ENCODE results near the gene KRT83. TPM values are rescaled to one million over a fixed set of nuclear protein-coding genes. Genes with fewer than 3 reads are reported as not detected.
A peak's percentile ranks its signal among the peaks of the same experiment; 100 is the strongest.
"Not testable (repeated sequence)": the region's sequence is repeated elsewhere in the genome, so short reads cannot be mapped to it uniquely, and the experiment has no call there.

Gene KRT83
- total and polyA plus RNA-seq, 2 of the 13 experiments (the other 11 are each of a cell fraction or from before 2014, with no cell fraction given), result not detected

DNA sequence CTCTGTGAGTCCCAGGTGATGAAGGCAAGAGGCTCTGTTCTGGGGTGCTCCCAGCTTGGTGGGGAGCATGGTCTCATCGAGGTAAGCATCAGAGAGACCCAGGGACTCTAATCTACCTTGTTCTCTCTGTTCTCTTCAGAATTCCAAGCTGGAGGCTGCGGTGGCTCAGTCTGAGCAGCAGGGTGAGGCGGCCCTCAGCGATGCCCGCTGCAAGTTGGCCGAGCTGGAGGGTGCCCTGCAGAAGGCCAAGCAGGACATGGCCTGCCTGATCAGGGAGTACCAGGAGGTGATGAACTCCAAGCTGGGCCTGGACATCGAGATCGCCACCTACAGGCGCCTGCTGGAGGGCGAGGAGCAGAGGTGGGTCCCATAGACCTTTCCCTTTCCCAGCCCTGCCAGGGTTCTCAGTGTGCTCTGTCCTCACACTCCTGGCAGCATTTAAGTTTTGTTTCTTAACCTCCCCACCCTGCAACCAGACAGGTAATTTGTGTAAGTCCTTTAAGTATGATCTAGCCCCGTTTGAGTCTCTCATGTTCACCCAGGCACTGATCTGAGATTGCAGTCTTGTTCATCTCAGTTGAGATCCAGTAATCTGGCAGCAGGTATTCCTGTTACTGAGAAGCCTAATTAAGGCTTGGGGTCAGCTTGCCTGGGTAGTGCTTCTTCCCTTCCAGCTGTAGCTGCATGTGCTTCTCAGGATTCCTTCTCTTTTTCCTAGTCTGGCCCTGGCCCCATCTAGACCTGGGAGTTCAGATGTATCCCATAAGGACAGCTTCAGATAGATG lies 15.1 kb downstream of the KRT83 start:
- POLR2A ChIA-PET, result no interaction called here
- peak; percentile 53 for ATAC-seq
- H3K4me2 ChIP-seq (ENCODE audit: low read depth, low read length), result no peak overlapping the region
- TF ChIP-seq, protein P1, sequence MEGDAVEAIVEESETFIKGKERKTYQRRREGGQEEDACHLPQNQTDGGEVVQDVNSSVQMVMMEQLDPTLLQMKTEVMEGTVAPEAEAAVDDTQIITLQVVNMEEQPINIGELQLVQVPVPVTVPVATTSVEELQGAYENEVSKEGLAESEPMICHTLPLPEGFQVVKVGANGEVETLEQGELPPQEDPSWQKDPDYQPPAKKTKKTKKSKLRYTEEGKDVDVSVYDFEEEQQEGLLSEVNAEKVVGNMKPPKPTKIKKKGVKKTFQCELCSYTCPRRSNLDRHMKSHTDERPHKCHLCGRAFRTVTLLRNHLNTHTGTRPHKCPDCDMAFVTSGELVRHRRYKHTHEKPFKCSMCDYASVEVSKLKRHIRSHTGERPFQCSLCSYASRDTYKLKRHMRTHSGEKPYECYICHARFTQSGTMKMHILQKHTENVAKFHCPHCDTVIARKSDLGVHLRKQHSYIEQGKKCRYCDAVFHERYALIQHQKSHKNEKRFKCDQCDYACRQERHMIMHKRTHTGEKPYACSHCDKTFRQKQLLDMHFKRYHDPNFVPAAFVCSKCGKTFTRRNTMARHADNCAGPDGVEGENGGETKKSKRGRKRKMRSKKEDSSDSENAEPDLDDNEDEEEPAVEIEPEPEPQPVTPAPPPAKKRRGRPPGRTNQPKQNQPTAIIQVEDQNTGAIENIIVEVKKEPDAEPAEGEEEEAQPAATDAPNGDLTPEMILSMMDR (CRISPR knock-in tag; IDR thresholded peaks at IDR 0.05), result peak; percentile 48
- no peak for TF ChIP-seq ZNF562 (CRISPR knock-in tag; IDR thresholded peaks at IDR 0.05; ENCODE audit: borderline replicate concordance)
- H3K36me3 ChIP-seq (replicated peaks in 1 of 2; ENCODE audit: control insufficient read depth in 1 of 2, insufficient read depth in 2 of 2, low read length in 2 of 2), result no peaks in the 10 kb centered on the region
- H3K9ac ChIP-seq (ENCODE audit: insufficient read depth, low read depth, low read length), result no peak overlapping the region
- H2AFZ ChIP-seq (ENCODE audit: low read length), result no peak overlapping the region
- WGBS (ENCODE audit: low lambda C conversion rate), result 0% methylated on average over 1 of the region's 11 CpGs
- no peaks in the 10 kb centered on the region for H4K20me1 ChIP-seq (ENCODE audit: insufficient read depth, low read length)
- CTCF ChIA-PET (ENCODE audit: low intra/inter-chr PET ratio, low total read pairs), result no interaction called here
- no peak for DNase-seq (ENCODE audit: low spot score)
- H3K4me1 ChIP-seq (ENCODE audit: insufficient read depth, low read length), result peaks cover 11% of the 10 kb centered on the region; the same call in 1 of the 2 replicates
- no TSS peak for BruUV-seq (replicated peaks)
- no peaks in the 10 kb centered on the region for H3K9me3 ChIP-seq (ENCODE audit: low read length)
- H3K27me3 ChIP-seq (ENCODE audit: control insufficient read depth in 1 of 2, insufficient read depth in 2 of 2, low read length in 2 of 2), result peaks cover 0 to 36% of the 10 kb centered on the region in 2 experiments; a peak in 3 of 5 replicates
- FAIRE-seq, result no peak
- in situ Hi-C loops (cut with HindIII; ENCODE audit: extremely low pct_ligation_motif_present, low pct_unique_long_range_greater_than_20kb), result no loop called here
- H3K79me2 ChIP-seq (ENCODE audit: insufficient read depth, low read length), result no peaks in the 10 kb centered on the region
- no peak overlapping the region for H3K27ac ChIP-seq (ENCODE audit: extremely low read length, insufficient read depth, low read length)
- intact Hi-C loops (cut with micrococcal nuclease; ENCODE audit: unreplicated experiment), result loop anchor here (5.0 kb wide), 1 partner anchor 54 kb away; no protein-coding TSS in a partner anchor
- no peak overlapping the region for H3K4me3 ChIP-seq (replicated peaks in 1 of 3; ENCODE audit: insufficient read depth in 1 of 3, low read depth in 2 of 3, low read length in 3 of 3)

DNA sequence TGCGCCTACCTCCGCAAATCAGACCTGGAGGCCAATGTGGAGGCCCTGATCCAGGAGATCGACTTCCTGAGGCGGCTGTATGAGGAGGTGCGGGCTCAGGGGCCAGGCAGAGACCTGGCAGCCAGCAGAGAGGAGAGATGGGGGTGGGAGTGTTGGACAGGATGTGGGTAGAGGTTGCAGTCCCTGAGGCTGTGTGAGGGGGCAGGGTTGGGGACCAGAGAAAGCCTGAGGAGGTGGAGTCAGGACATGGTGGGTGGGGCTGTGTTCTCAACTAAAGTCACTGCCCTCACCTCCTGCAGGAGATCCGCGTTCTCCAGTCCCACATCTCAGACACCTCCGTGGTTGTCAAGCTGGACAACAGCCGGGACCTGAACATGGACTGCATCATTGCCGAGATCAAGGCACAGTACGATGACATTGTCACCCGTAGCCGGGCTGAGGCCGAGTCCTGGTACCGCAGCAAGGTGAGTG lies 16.2 kb downstream of the KRT83 start:
- Histone ChIP-seq H3K4me1 (ENCODE audit: insufficient read depth, low read length) (peaks cover 11% of the 10 kb centered on the region; the same call in 1 of the 2 replicates), H3K27me3 (ENCODE audit: control insufficient read depth in 1 of 2, insufficient read depth in 2 of 2, low read length in 2 of 2) (peaks cover 0 to 44% of the 10 kb centered on the region in 2 experiments; a peak in 3 of 5 replicates)
- FAIRE-seq; DNase-seq (ENCODE audit: low spot score); H3K27ac ChIP-seq (ENCODE audit: extremely low read length, insufficient read depth, low read length); H3K9ac ChIP-seq (ENCODE audit: insufficient read depth, low read depth, low read length); H3K9me3 ChIP-seq (ENCODE audit: low read length); ATAC-seq; H3K79me2 ChIP-seq (ENCODE audit: insufficient read depth, low read length); POLR2A ChIA-PET; H3K36me3 ChIP-seq (replicated peaks in 1 of 2; ENCODE audit: control insufficient read depth in 1 of 2, insufficient read depth in 2 of 2, low read length in 2 of 2); H4K20me1 ChIP-seq (ENCODE audit: insufficient read depth, low read length); H3K4me2 ChIP-seq (ENCODE audit: low read depth, low read length); in situ Hi-C loops (cut with HindIII; ENCODE audit: extremely low pct_ligation_motif_present, low pct_unique_long_range_greater_than_20kb); BruUV-seq (replicated peaks); CTCF ChIA-PET (ENCODE audit: low intra/inter-chr PET ratio, low total read pairs); H2AFZ ChIP-seq (ENCODE audit: low read length); H3K4me3 ChIP-seq (replicated peaks in 1 of 3; ENCODE audit: insufficient read depth in 1 of 3, low read depth in 2 of 3, low read length in 3 of 3): not testable (repeated sequence)
- intact Hi-C loops (cut with micrococcal nuclease; ENCODE audit: unreplicated experiment), result loop anchor here (5.0 kb wide), 1 partner anchor 53 kb away; no protein-coding TSS in a partner anchor
- WGBS (ENCODE audit: low lambda C conversion rate), result 14% methylated on average over 6 of the region's 15 CpGs

DNA sequence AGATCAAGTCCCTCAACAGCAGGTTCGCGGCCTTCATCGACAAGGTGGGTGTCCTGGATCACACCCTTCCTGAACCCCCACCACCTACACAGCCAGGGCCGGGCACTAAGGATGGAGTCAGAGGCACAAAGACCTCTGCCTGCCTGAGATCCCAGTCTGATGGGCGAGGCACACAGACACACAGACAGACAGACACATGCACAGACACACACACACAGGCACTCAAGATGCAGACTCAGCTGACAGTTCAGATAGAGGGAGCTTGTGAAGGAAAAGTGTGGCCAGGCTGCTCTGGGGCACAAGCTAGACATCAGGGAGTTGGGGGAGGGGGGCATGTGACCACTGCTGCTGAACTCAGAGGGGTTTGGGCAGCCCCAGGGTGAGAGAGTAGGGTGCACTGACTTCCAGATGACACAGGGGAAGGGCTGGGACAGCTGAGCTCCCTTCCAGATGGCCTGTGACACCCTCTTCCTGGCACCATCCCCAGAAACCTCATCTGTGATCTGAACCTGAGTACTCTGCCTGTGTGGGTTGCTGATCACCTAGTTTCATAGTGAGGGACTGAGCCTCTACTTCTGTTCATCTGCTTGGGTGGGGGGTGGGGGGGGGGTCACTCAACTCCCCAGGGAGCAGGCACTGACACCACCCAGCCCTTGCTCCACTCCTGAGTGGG lies 18.8 kb downstream of the KRT83 start:
- H3K4me2 ChIP-seq (ENCODE audit: low read depth, low read length); DNase-seq (ENCODE audit: low spot score); H3K9ac ChIP-seq (ENCODE audit: insufficient read depth, low read depth, low read length); CTCF ChIA-PET (ENCODE audit: low intra/inter-chr PET ratio, low total read pairs); H3K36me3 ChIP-seq (replicated peaks in 1 of 2; ENCODE audit: control insufficient read depth in 1 of 2, insufficient read depth in 2 of 2, low read length in 2 of 2); BruUV-seq (replicated peaks); H3K4me3 ChIP-seq (replicated peaks in 1 of 3; ENCODE audit: insufficient read depth in 1 of 3, low read depth in 2 of 3, low read length in 3 of 3); H4K20me1 ChIP-seq (ENCODE audit: insufficient read depth, low read length); in situ Hi-C loops (cut with HindIII; ENCODE audit: extremely low pct_ligation_motif_present, low pct_unique_long_range_greater_than_20kb); POLR2A ChIA-PET; H3K9me3 ChIP-seq (ENCODE audit: low read length); FAIRE-seq; H3K4me1 ChIP-seq (ENCODE audit: insufficient read depth, low read length); intact Hi-C loops (cut with micrococcal nuclease; ENCODE audit: unreplicated experiment); H3K27ac ChIP-seq (ENCODE audit: extremely low read length, insufficient read depth, low read length); H3K79me2 ChIP-seq (ENCODE audit: insufficient read depth, low read length); ATAC-seq; H2AFZ ChIP-seq (ENCODE audit: low read length): not testable (repeated sequence)
- peaks cover 0 to 20% of the 10 kb centered on the region in 2 experiments; a peak in 2 of 5 replicates for H3K27me3 ChIP-seq (ENCODE audit: control insufficient read depth in 1 of 2, insufficient read depth in 2 of 2, low read length in 2 of 2)
- WGBS (ENCODE audit: low lambda C conversion rate), result no CpG with 5 or more reads among the region's 5 CpGs

Data from HepG2 (cell line).